Fibroblast of peridontal ligament (primary cell): ENCODE measurements around the gene ATOH8.

Experiments used
- DNase-seq: peaks from one replicate; pipeline ENCODE4 v3.0.0-alpha.2; 2010; ENCODE audit errors: extremely low read depth

The ATOH8 gene

GRCh38 chr2:85802354-85803103 is 48.7 kb downstream of the ATOH8 start:
- DNase-seq = peak; percentile 83

- no peak for DNase-seq
Observed at GRCh38 chr2:85803704-85804425, 50.1 kb downstream of the ATOH8 start.

- no peak for DNase-seq
Observed at GRCh38 chr2:85804583-85804982, 50.8 kb downstream of the ATOH8 start.

- no peak for DNase-seq
Observed at GRCh38 chr2:85806358-85807118, 52.7 kb downstream of the ATOH8 start.

- DNase-seq = no peak
Observed at GRCh38 chr2:85807756-85808155, 54.0 kb downstream of the ATOH8 start.

- no peak for DNase-seq
Observed at GRCh38 chr2:85810371-85811179, 56.8 kb downstream of the ATOH8 start.

DNA sequence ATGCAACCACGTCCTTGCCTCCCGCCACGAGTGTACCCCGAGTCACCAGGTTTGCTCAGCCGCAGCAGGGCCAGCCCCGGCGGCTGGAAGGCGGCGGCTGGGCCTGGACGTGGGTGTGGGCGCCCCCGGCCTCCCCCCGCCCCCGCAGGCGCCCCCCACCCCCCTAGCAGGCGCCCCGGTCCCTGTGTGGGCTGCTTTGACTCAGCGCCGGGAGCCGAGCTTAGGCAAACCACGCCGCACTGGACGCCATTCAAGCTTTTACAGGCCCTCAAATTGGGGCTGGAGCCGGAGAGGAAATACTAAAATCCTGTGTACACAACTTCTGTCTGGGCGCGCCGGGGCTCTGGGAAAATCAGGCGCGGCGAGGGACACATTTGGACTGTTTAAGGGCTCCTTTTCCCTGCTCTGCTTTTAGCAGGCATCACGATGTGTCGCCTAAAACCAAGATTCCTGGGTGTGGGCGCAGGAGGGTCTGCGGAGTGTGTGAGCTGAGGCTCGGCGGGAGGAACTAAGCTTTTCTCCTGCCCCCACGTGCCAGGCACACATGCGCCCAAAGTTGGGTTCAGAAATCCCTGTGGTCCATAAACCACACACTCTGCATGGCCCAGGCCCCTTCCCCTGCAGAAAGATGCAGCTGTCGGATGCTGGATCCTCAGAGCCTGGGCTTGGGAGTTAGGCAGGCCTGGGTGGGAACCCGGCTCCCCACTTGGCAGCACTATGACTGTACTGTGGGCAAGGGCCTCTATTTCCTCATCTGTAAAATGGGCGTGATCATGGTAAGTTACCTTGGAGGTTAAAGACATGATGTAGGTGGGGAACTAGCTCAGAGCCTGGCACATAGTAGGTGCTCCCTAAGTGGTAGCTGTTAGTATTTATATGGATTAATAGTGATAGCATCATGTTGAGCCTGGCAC is 57.6 kb downstream of the ATOH8 start:
- peak; percentile 65 for DNase-seq

DNA sequence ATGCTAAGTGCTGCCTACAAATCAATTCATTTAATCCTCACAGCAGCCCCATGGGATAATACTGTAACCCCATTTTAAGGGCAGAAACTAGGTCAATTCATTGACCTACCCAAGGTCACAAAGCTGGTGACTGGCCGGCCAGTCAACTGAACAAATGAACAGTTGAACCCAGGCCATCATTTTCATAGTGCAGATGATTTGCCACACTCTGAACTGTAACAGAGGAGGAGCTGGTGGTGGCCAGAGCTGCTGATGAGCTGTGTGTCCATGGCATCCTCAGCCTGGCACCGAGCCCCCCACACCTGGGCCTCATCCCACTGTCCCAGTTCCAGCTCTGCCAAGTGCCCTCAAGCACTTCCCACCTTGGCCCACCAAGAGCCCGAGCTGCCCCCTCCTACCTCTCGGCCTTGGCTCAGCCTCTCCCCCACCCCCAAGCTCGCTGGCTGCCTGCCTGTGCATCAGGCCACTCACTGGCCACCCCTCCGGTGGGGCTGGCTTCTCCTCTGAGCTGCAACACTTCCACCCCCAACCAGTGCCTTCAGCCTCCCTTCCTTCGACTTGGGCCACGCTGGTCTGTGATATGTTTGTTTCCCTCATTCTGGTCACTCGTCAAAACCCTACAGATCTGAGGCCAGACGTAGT is 58.4 kb downstream of the ATOH8 start:
- no peak for DNase-seq

GRCh38 chr2:85813211-85813981 is 59.6 kb downstream of the ATOH8 start:
- no peak for DNase-seq

DNA sequence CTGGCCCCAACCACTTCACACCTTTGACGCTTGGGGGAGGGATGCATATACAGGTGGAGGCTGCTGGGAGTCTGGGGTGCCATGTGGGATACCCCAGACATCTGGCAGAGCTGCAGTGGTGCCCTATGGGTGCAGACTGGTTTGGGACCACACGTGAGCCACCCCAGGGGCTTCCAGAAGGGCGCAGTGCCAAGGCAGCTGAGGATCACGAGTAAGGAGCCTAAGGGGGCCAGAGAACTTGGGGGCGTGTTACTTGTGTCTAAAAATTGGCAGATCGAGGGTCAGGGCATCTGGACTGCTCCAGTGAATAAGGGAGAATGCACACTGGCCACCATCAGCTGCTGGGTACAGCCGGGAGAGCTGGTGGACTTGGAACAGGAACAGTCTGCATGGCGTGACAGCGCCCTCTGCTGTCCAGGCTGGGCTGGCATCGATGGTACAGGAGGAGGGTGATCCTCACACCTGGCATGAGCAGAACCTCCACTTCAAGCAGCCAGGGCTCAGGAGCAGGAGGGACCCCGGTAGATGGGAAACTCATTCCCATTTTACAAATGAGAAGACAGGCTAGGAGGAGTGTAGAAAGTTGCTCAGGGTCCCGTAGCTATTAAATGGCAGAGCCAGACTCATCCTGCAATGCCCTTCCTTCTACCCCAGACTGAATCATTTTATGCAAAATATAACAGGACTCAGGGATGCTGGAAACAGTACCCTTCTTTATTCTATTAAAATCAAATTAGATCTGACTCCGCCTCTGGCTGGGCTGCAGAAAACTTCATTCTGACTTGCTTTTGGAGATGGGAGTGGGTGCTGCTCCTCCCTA is 60.4 kb downstream of the ATOH8 start:
- DNase-seq = peak; percentile 85

GRCh38 chr2:85814802-85815550 is 61.2 kb downstream of the ATOH8 start:
- DNase-seq = no peak

GRCh38 chr2:85819811-85820510 is 66.2 kb downstream of the ATOH8 start:
- DNase-seq = no peak

DNA sequence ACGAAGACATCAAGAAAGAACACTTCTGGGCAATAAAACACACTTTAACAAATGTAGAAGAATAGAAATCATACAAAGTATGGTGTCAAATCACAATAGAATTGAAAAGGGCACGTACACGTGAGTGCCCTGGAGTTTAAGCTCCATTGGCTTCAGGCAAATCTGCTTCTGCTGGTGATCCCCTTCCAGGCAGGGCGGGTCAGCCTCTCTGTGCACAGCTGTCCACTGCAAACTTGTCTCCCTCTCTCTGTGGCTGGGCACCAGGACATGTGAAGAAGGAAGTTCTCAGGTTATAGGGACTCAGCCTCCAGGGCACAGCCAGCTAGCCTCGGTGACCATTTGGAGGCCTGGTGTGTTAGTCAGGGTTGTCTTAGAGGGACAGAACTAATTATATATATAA is 69.0 kb downstream of the ATOH8 start:
- DNase-seq = no peak

GRCh38 chr2:85823951-85824350 is 70.2 kb downstream of the ATOH8 start:
- no peak for DNase-seq

DNA sequence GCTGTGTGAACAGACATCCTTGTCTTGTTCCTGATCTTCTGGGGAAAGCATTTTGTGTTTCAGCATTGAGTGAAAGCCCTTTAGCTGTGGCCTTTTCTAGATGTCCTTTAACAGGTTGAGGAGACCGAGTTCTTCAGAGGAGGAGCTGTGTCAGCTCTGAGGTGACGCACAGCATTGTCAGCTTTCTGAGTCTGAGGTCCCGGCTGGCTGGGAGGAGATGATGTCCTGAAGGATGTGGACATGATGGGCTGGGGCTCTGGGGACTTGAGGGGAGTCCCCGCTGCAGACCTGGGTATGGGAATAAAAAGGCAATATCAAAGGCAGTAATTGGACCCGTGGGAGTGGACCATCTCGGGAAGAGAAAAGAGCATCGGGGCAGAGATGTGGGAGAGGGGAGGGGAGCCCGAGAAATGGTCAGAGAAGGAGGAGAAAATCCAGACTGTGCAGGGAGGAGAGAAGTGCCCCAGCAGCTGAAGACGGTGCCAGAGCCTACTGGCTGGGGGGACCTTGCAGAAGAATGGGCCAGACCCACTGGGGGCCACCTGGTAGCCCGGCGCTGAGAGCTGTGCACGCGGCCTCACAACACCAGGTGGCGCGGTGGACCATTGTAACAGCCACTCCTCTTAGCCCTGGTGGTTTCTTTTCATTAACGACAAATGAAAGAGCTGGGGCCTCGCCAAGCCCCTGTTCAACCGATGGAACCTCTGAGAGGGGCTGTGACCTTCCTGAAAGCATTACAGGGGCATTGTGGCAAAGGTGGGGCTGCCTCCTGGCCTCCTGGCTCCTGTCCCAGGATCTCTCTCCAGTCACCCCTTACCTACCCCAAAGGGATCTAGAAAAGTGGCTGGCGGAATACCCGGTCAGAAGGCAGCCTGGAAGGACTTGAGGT is 73.4 kb downstream of the ATOH8 start:
- DNase-seq = peak; percentile 52
